ENCODE results near the gene SLC12A1. TPM values are rescaled to one million over a fixed set of nuclear protein-coding genes. Genes with fewer than 3 reads are reported as not detected.

SLC12A1 gene
- total and polyA plus RNA-seq, 12 donors, result under 0.01 to 0.32 (median 0.07) TPM; not detected in 6

GRCh38 chr15:48190932-48191573, 15.0 kb upstream of the SLC12A1 start:
- intact Hi-C loops (cut with DNase I), result no loop called here
- Histone ChIP-seq H3K36me3 (replicated peaks in 1 of 2) (no peaks in the 10 kb centered on the region), H3K9me3 (replicated peaks in 1 of 3) (no peaks in the 10 kb centered on the region), H3K4me1 (replicated peaks in 1 of 2) (peaks cover 3 to 8% of the 10 kb centered on the region in 2 donors), H3K27me3 (no peaks in the 10 kb centered on the region), H3K4me3 (no peak overlapping the region), H3K27ac (no peak overlapping the region)
- DNase-seq, result peak; percentile 52 to 85 (median 72)
- 3 to 7% (median 5%) methylated on average over 15 of the region's 15 CpGs for WGBS, 4 donors
- no peak for TF ChIP-seq CTCF (IDR thresholded peaks at IDR 0.05)
- TF ChIP-seq POLR2A (IDR thresholded peaks at IDR 0.05), result no peak

- WGBS, 4 donors, result 8 to 16% (median 12%) methylated on average over 31 of the region's 31 CpGs
- no peak for TF ChIP-seq POLR2A (IDR thresholded peaks at IDR 0.05)
- TF ChIP-seq CTCF (IDR thresholded peaks at IDR 0.05), result no peak
- DNase-seq, result no peak
- Histone ChIP-seq H3K4me1 (replicated peaks in 1 of 2) (peaks cover 3 to 8% of the 10 kb centered on the region in 2 donors), H3K27ac (no peak within 1 kb of the TSS), H3K27me3 (no peaks in the 10 kb centered on the region), H3K9me3 (replicated peaks in 1 of 3) (no peaks in the 10 kb centered on the region), H3K4me3 (no peak within 1 kb of the TSS), H3K36me3 (replicated peaks in 1 of 2) (no peaks in the 10 kb centered on the region)
- intact Hi-C loops (cut with DNase I), result no loop called here
Observed at GRCh38 chr15:48191574-48192225, 14.4 kb upstream of the SLC12A1 start, which contains the start of gene CTXN2. TSS of gene CTXN2 (plus strand) at chr15:48191665. CDS start at chr15:48201301, 9,636 bp downstream.

GRCh38 chr15:48202068-48202467, 4.0 kb upstream of the SLC12A1 start:
- no peaks in the 10 kb centered on the region for H3K27me3 ChIP-seq
- intact Hi-C loops (cut with DNase I), result no loop called here
- no peak for DNase-seq
- 78 to 91% (median 86%) methylated on average over 1 of the region's 1 CpG for WGBS, 4 donors
- H3K9me3 ChIP-seq (replicated peaks in 1 of 3), result no peaks in the 10 kb centered on the region
- TF ChIP-seq POLR2A (IDR thresholded peaks at IDR 0.05), result no peak
- TF ChIP-seq CTCF (IDR thresholded peaks at IDR 0.05), result no peak
- H3K36me3 ChIP-seq (replicated peaks in 1 of 2), result no peaks in the 10 kb centered on the region
- no peak overlapping the region for H3K4me3 ChIP-seq
- no peak overlapping the region for H3K27ac ChIP-seq
- no peaks in the 10 kb centered on the region for H3K4me1 ChIP-seq (replicated peaks in 1 of 2)

- 38 to 51% (median 42%) methylated on average over 1 of the region's 1 CpG for WGBS, 4 donors
- no peaks in the 10 kb centered on the region for H3K27me3 ChIP-seq
- intact Hi-C loops (cut with DNase I), result no loop called here
Observed at GRCh38 chr15:48221261-48221660, 15.2 kb downstream of the SLC12A1 start.

More at GRCh38 chr15:48221261-48221660, 15.2 kb downstream of the SLC12A1 start:
- Histone ChIP-seq H3K9me3 (replicated peaks in 1 of 3) (no peaks in the 10 kb centered on the region), H3K4me1 (replicated peaks in 1 of 2) (no peaks in the 10 kb centered on the region), H3K36me3 (replicated peaks in 1 of 2) (no peaks in the 10 kb centered on the region), H3K27ac (no peak overlapping the region), H3K4me3 (no peak overlapping the region)
- no peak for TF ChIP-seq CTCF (IDR thresholded peaks at IDR 0.05)
- no peak for DNase-seq

Measured in adrenal gland (tissue), 12 donors.